Loucy (cell line): ENCODE measurements around the gene PSMB3.

Experiments
- H2AFZ ChIP-seq: fragments of 200-600 bp; sonication (generic); 2 replicates; pipeline ENCODE4 v1.6.0; 2016; ENCODE audit warnings: antibody characterized with exemption, mild to moderate bottlenecking, low read length, moderate library complexity
- H3F3A ChIP-seq: fragments of 200-600 bp; 2 replicates; pipeline ENCODE4 v1.6.0; 2016; ENCODE audit warnings: antibody characterized with exemption, low read depth, mild to moderate bottlenecking
- H3K27me3 ChIP-seq: fragments of 200-600 bp; sonication (generic); 2 replicates; pipeline ENCODE4 v1.6.1; 2014; ENCODE audit warnings: low read length, mild to moderate bottlenecking; ENCODE audit not compliant: insufficient read depth, poor library complexity, severe bottlenecking
- H3K36me3 ChIP-seq: fragments of 200-600 bp; sonication (generic); 2 replicates; pipeline ENCODE4 v1.6.1; 2016; ENCODE audit warnings: low read length; ENCODE audit not compliant: insufficient read depth
- H3K4me1 ChIP-seq: fragments of 200-600 bp; sonication (generic); 2 replicates; pipeline ENCODE4 v1.5.1; 2014; ENCODE audit warnings: low read length, mild to moderate bottlenecking; ENCODE audit not compliant: insufficient read depth, poor library complexity, severe bottlenecking
- H3K4me2 ChIP-seq: fragments of 200-600 bp; sonication (generic); 2 replicates; pipeline ENCODE4 v1.6.0; 2014; ENCODE audit warnings: antibody characterized with exemption, low read length, low read depth, mild to moderate bottlenecking; ENCODE audit not compliant: poor library complexity, severe bottlenecking
- H3K4me3 ChIP-seq: fragments of 200-600 bp; sonication (generic); 2 replicates; pipeline ENCODE4 v1.5.1; 2014; ENCODE audit warnings: low read length, mild to moderate bottlenecking, mixed read lengths; ENCODE audit not compliant: poor library complexity, severe bottlenecking
- H3K79me2 ChIP-seq: fragments of 200-600 bp; sonication (generic); 2 replicates; pipeline ENCODE4 v1.6.1; 2014; ENCODE audit warnings: low read length; ENCODE audit not compliant: insufficient read depth
- H3K9ac ChIP-seq: fragments of 200-600 bp; sonication (generic); 2 replicates; pipeline ENCODE4 v1.6.0; 2014; ENCODE audit warnings: mild to moderate bottlenecking, low read depth, low read length, moderate library complexity; ENCODE audit not compliant: poor library complexity, severe bottlenecking
- H3K9me2 ChIP-seq: fragments of 200-600 bp; sonication (generic); replicated peaks from 2 replicates; pipeline ENCODE4 v1.6.1; 2016; ENCODE audit warnings: low read depth, low read length, mixed read lengths
- H3K9me3 ChIP-seq: fragments of 200-600 bp; sonication (generic); 2 replicates; pipeline ENCODE4 v1.6.1; 2014; ENCODE audit warnings: mild to moderate bottlenecking, antibody characterized with exemption, low read length, low read depth; ENCODE audit not compliant: insufficient read depth
- H4K20me1 ChIP-seq: fragments of 200-600 bp; sonication (generic); 2 replicates; pipeline ENCODE4 v1.6.0; 2014; ENCODE audit warnings: antibody characterized with exemption, low read length, mild to moderate bottlenecking; ENCODE audit not compliant: insufficient read depth, poor library complexity, severe bottlenecking
- CTCF ChIP-seq: fragments of 200-600 bp; sonication (generic); conservative IDR thresholded peaks from 2 replicates; pipeline ENCODE4 v1.5.1; 2014; ENCODE audit warnings: mild to moderate bottlenecking, antibody characterized with exemption, low read length
- EZH2phosphoT487 ChIP-seq: fragments of 200-600 bp; IDR thresholded peaks from 2 replicates; pipeline ENCODE4 v1.6.1; 2018; ENCODE audit warnings: antibody characterized with exemption, mild to moderate bottlenecking, moderate library complexity, borderline replicate concordance

Gene PSMB3

GRCh38 chr17:38715216-38715943 is 37.2 kb upstream of the PSMB3 start:
- H4K20me1 ChIP-seq = peaks cover 7% of the 10 kb centered on the region
- H3K27me3 ChIP-seq = no peaks in the 10 kb centered on the region
- no peak overlapping the region for H3K4me2 ChIP-seq
- no peak overlapping the region for H3K9ac ChIP-seq
- no peak overlapping the region for H2AFZ ChIP-seq
- no peaks in the 10 kb centered on the region for H3K9me2 ChIP-seq
- H3F3A ChIP-seq = no peaks in the 10 kb centered on the region
- peaks cover 19% of the 10 kb centered on the region for H3K4me1 ChIP-seq
- H3K79me2 ChIP-seq = peaks cover 6% of the 10 kb centered on the region; the same call in 1 of the 2 replicates
- no peaks in the 10 kb centered on the region for H3K9me3 ChIP-seq
- no peak for TF ChIP-seq EZH2phosphoT487
- no peak for TF ChIP-seq CTCF
- peaks cover 41% of the 10 kb centered on the region; the same call in 1 of the 2 replicates for H3K36me3 ChIP-seq
- no peak overlapping the region for H3K4me3 ChIP-seq

GRCh38 chr17:38716368-38717005 is 36.1 kb upstream of the PSMB3 start:
- H3K9me3 ChIP-seq = no peaks in the 10 kb centered on the region
- no peak overlapping the region for H3K9ac ChIP-seq
- peaks cover 41% of the 10 kb centered on the region; the same call in 1 of the 2 replicates for H3K36me3 ChIP-seq
- TF ChIP-seq CTCF = no peak
- no peak for TF ChIP-seq EZH2phosphoT487
- no peaks in the 10 kb centered on the region for H4K20me1 ChIP-seq
- H3K79me2 ChIP-seq = no peaks in the 10 kb centered on the region
- no peak overlapping the region for H3K4me2 ChIP-seq
- H3K4me3 ChIP-seq = no peak overlapping the region
- H3K27me3 ChIP-seq = no peaks in the 10 kb centered on the region
- H3F3A ChIP-seq = no peaks in the 10 kb centered on the region
- no peaks in the 10 kb centered on the region for H3K9me2 ChIP-seq
- H3K4me1 ChIP-seq = peaks cover 8% of the 10 kb centered on the region
- no peak overlapping the region for H2AFZ ChIP-seq

GRCh38 chr17:38717139-38717745 is 35.3 kb upstream of the PSMB3 start:
- no peaks in the 10 kb centered on the region for H4K20me1 ChIP-seq
- TF ChIP-seq CTCF (no peak), EZH2phosphoT487 (no peak)

More at GRCh38 chr17:38717139-38717745, 35.3 kb upstream of the PSMB3 start:
- Histone ChIP-seq H3K4me3 (no peak overlapping the region), H2AFZ (no peak overlapping the region), H3K9me3 (no peaks in the 10 kb centered on the region), H3K27me3 (no peaks in the 10 kb centered on the region), H3F3A (no peaks in the 10 kb centered on the region), H3K79me2 (no peaks in the 10 kb centered on the region), H3K4me1 (peaks cover 1% of the 10 kb centered on the region), H3K4me2 (no peak overlapping the region), H3K36me3 (peaks cover 34% of the 10 kb centered on the region; the same call in 1 of the 2 replicates), H3K9ac (no peak overlapping the region), H3K9me2 (no peaks in the 10 kb centered on the region)
